Immature natural killer cell (primary cell): ENCODE results near the gene BACE1. TPM values are rescaled to one million over a fixed set of nuclear protein-coding genes. Genes with fewer than 3 reads are reported as not detected.

ENCODE experiments used
- DNase-seq, 3 donors: peaks; one replicate each; pipeline ENCODE4 v3.0.0; 2022; ENCODE audit warnings: mixed read lengths in 1 of 3
- H3K27ac Mint-ChIP-seq, 6 donors: one replicate each; pipeline ENCODE4 v1.8.0; 2020; ENCODE audit warnings: mixed read lengths in 6 of 6, mild to moderate bottlenecking in 5 of 6, inconsistent platforms in 4 of 6, moderate library complexity in 3 of 6
- H3K27me3 Mint-ChIP-seq, 3 donors: one replicate each; pipeline ENCODE4 v1.8.0; 2020 to 2021; ENCODE audit warnings: low read depth in 3 of 3, mild to moderate bottlenecking in 3 of 3, mixed read lengths in 3 of 3, moderate library complexity in 3 of 3, inconsistent platforms in 1 of 3
- H3K36me3 Mint-ChIP-seq, 3 donors: one replicate each; pipeline ENCODE4 v1.8.0; 2020; ENCODE audit warnings: mixed read lengths in 3 of 3, inconsistent platforms in 2 of 3, mild to moderate bottlenecking in 2 of 3
- H3K4me1 Mint-ChIP-seq, 2 donors: one replicate each; pipeline ENCODE4 v1.8.0; 2020; ENCODE audit warnings: inconsistent platforms in 2 of 2, mild to moderate bottlenecking in 2 of 2, mixed read lengths in 2 of 2, moderate library complexity in 1 of 2
- H3K4me3 Mint-ChIP-seq, 5 donors: one replicate each; pipeline ENCODE4 v1.8.0; 2020; ENCODE audit warnings: mild to moderate bottlenecking in 5 of 5, mixed read lengths in 5 of 5, inconsistent platforms in 3 of 5, moderate library complexity in 3 of 5
- H3K9me3 Mint-ChIP-seq, 6 donors: one replicate each; pipeline ENCODE4 v1.8.0; 2020; ENCODE audit warnings: mild to moderate bottlenecking in 6 of 6, mixed read lengths in 6 of 6, inconsistent platforms in 4 of 6, moderate library complexity in 3 of 6
- polyA plus RNA-seq, 3 donors: library from polyadenylated mRNA; unstranded; fragments of 300-500 nt; fragmentation: Illumina TruSeq; gene quantifications; one replicate each; pipeline ENCODE4 v1.2.3, GENCODE V29; 2021

Gene BACE1
- polyA plus RNA-seq, 3 donors from 2014 or later, result 0.04 to 1.0 TPM; not detected in 1

DNA sequence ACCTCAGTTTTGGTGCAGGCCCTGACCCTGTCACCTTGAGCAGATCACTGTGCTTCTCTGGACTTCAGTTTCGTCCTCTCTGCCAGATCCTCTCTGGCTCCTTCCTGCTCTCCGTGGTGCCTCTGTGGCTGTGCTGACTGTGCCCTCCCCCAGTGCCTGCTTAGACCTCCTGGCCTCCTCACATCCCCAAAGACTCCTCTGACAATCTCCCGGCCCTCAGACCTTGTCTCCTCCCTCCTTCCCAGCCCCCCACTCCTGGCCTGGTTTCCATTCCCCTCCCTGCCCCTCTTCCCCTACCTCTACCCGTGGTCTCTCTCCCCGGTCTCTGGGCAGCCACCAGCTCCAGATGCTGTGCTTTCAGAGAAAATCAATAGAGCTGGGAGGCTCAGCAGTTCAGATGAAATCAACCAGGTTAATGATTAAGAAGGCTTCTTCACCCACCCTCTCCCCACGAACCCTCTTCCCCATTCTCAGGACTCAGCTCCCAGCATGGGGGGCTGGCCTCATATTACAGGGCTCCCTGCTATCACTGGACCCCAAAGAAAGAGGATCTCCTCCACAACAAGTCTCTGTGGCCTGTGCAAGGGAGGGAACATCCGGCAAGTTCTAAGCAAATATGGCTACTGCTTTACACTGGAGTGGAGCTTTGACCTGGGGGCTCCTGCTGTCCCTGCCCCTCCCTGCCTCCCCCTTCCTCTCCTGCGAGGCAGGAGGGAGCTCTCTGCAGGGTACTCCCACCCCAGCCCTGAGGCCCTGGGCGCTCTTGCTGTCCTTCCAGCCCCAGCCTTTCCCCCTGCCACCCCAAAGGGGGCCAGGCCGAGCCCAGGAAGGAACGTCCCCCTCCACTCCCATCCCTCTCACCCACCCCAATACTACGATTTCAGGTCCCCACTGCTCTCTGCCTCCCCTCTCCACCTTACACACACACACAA lies 16.4 kb downstream of the BACE1 start:
- Mint-ChIP-seq H3K9me3 (no peaks in the 10 kb centered on the region), H3K27me3 (peaks cover 0 to 12% (median 3%) of the 10 kb centered on the region in 3 donors), H3K36me3 (no peaks in the 10 kb centered on the region), H3K4me3 (no peak overlapping the region), H3K4me1 (no peaks in the 10 kb centered on the region), H3K27ac (no peak overlapping the region)
- DNase-seq, result no peak

DNA sequence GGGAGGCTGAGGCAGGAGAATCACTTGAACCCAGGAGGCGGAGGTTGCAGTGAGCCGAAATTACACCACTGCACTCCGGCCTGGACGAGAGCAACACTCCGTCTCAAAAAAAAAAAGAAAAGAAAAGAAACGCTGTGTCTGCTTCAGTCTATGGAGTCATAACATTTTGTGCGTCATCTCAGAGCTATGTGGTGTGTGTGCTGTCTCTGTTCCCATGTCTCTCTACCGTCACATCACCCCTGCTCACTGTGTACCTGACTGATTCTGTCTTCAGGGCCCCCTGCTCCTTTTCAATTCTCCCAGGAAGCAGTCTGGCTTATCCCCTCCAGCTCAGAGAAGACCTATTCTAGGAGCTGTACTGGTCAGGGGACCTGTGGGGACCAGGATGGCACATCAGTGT lies 17.9 kb downstream of the BACE1 start:
- no peaks in the 10 kb centered on the region for H3K9me3 Mint-ChIP-seq
- no peaks in the 10 kb centered on the region for H3K4me1 Mint-ChIP-seq
- no peaks in the 10 kb centered on the region for H3K36me3 Mint-ChIP-seq
- H3K27me3 Mint-ChIP-seq, result peaks cover 0 to 9% (median 3%) of the 10 kb centered on the region in 3 donors
- H3K4me3 Mint-ChIP-seq, result no peak overlapping the region
- DNase-seq, result no peak
- no peak overlapping the region for H3K27ac Mint-ChIP-seq

DNA sequence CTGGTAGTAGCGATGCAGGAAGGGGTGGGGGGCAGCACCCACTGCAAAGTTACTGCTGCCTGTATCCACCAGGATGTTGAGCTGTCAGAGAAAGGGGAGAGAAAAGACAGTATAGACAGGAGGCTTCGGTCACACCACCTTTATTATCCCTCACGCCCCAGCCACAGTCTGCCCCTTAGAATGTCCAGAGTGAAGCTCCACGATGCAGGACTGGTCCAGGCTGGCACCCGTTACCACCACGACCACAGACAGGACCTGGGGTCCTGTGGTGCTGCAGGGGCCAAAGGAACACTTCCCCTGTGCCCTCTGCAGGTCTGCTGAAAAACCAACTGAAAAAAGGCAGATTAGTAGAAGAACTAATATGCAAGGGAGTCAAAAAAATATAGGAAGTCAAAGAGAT lies 19.2 kb downstream of the BACE1 start:
- Mint-ChIP-seq H3K4me3 (no peak overlapping the region), H3K4me1 (no peaks in the 10 kb centered on the region), H3K27me3 (peaks cover 0 to 7% (median 3%) of the 10 kb centered on the region in 3 donors), H3K36me3 (peaks cover 0 to 4% (median 0%) of the 10 kb centered on the region in 3 donors), H3K27ac (peak overlapping the region in 1 of 6 donors; percentile 38), H3K9me3 (no peaks in the 10 kb centered on the region)
- no peak for DNase-seq

DNA sequence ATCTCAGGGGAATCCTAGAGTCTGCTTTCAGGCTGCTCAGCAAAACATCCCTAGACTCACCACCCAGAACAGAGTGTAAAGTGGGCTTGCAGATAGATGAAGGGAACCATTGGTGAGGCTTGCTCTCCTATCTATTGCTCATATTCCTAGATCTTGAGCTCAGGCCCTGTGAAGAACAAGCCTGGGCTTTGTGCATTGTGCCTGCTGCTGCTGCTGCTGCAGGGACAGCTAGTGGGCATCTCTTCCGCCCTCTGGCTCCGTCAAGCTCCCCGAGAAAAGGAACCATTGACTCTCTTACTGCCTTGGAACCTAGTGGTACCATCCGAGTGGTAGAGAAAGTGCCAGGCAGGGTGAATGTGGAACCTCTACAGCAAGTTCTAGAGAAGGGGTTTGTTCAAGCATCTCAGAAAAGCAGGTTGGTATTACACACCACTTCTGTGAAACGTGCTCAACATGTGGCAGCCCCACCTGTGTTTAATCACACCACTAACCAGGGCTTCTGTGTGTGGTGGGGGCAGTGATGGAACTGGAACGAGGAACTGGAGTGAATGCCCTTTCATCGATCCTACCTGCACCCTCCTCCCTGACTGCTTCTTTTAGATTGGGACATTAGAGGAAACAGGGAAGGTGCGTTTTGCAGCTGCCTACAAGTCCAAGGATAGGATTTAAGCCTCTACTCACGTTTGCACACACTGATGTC lies 20.5 kb downstream of the BACE1 start:
- no peak overlapping the region for H3K27ac Mint-ChIP-seq
- H3K27me3 Mint-ChIP-seq, result peaks cover 0 to 3% (median 2%) of the 10 kb centered on the region in 3 donors
- no peak for DNase-seq

DNA sequence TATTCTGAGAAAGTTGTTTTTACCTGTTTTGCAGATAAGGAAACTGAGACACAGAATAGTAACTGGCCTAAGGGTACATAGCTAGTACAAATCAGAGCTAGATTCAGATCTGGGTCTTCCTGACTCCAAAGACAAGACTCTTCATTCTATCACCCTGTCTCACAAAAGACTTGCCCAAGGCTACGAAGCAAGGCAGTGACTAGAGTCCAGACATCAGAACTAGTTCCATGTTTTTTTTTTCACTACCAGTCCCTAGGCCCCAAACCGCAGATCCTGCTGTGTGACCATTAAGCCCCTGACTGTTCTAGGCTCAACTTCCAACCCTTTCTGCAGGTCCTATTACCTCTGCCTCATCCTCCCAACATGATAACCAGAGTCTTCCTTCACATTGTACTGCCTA lies 23.4 kb downstream of the BACE1 start:
- H3K27me3 Mint-ChIP-seq, result no peaks in the 10 kb centered on the region
- DNase-seq, result no peak
- peak overlapping the region in 1 of 6 donors; percentile 47 for H3K27ac Mint-ChIP-seq
- H3K4me3 Mint-ChIP-seq, result no peak overlapping the region
- no peaks in the 10 kb centered on the region for H3K4me1 Mint-ChIP-seq
- peaks cover 0 to 4% (median 4%) of the 10 kb centered on the region in 3 donors for H3K36me3 Mint-ChIP-seq
- H3K9me3 Mint-ChIP-seq, result no peaks in the 10 kb centered on the region

More for the DNA sequence above, 20.5 kb downstream of the BACE1 start:
- Mint-ChIP-seq H3K4me3 (no peak overlapping the region), H3K9me3 (no peaks in the 10 kb centered on the region), H3K36me3 (peaks cover 0 to 4% (median 0%) of the 10 kb centered on the region in 3 donors), H3K4me1 (no peaks in the 10 kb centered on the region)

DNA sequence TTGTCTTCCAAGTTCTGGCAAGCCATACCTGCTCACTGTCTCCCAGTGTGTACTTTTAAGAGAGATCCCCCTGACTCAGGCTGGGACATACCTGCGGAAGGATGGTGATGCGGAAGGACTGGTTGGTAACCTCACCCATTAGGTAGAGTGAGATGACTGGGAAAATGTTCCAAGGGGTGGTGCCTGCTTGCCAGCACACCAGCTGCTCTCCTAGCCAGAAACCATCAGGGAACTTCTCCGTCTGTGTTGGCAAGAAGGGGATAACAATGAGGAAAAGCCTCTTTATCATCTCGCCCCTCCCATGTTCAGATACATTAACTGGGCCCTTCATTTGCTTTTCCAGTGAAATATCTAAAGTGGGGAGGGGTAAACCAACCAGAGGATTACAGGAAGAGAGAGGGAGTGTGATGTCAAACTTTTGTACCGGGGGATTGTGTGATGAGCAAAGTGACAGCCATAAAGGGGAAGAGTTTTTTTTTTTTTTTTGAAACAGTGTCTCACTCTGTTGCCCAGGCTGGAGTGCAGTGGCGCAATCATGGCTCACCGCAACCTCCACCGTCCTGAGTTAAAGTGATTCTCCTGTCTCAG lies 25.2 kb downstream of the BACE1 start, which contains the start of gene BACE1-AS:
TSS of gene BACE1-AS (plus strand) at position 538 of the 588 bp plus-strand sequence.
- Mint-ChIP-seq H3K36me3 (peaks cover 8 to 18% (median 12%) of the 10 kb centered on the region in 3 donors), H3K9me3 (no peaks in the 10 kb centered on the region)

DNA sequence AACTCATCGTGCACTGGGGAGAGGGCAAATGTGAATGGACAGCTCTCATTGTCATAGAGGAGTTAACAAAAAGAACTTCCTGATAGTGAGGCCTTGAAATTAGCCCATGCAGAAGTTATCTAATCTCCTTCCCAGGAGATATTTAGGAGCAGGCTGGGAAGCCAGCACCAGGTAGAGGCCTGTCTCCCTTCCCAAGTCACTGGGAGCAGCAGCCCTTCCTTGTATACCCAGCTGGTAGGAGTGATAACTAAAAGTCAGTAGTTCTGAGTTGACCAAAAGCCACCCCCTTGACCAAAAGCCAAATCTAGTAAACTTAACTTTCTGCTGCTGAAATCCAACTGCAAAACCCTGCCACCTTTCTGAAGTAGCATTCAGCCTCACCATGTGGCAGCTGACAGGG lies 26.3 kb downstream of the BACE1 start:
- Mint-ChIP-seq H3K4me3 (no peak overlapping the region), H3K27me3 (no peaks in the 10 kb centered on the region), H3K36me3 (peaks cover 17 to 29% (median 19%) of the 10 kb centered on the region in 3 donors), H3K27ac (no peak overlapping the region), H3K4me1 (no peaks in the 10 kb centered on the region), H3K9me3 (no peaks in the 10 kb centered on the region)
- DNase-seq, result no peak

More for the DNA sequence above, 25.2 kb downstream of the BACE1 start, which contains the start of gene BACE1-AS:
- no peaks in the 10 kb centered on the region for H3K4me1 Mint-ChIP-seq
- no peaks in the 10 kb centered on the region for H3K27me3 Mint-ChIP-seq
- no peak within 1 kb of the TSS for H3K27ac Mint-ChIP-seq
- DNase-seq, result no peak
- H3K4me3 Mint-ChIP-seq, result no peak within 1 kb of the TSS

DNA sequence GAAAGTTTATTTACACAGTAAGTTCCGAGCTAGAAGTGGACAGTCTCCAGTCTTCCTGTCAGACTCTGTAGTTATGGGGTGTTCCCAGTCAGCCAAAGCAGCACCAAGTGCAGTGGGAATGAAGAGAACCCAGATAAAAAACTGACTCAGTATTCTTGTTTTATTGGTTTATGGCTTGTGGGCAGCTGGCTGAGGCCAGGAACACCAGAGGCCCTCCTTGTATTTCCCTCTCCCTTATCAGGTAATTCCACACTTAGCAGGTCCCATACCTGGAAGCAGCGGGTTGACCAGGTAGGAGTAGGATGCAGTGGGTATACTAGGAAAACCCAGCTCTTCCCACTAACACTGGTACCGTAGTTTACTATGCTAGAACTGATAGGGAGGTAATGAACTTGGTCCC lies 28.4 kb downstream of the BACE1 start:
- H3K4me3 Mint-ChIP-seq, result no peak overlapping the region
- H3K36me3 Mint-ChIP-seq, result peaks cover 29 to 37% (median 30%) of the 10 kb centered on the region in 3 donors
- H3K27me3 Mint-ChIP-seq, result no peaks in the 10 kb centered on the region
- H3K27ac Mint-ChIP-seq, result no peak overlapping the region
- DNase-seq, result no peak
- no peaks in the 10 kb centered on the region for H3K4me1 Mint-ChIP-seq
- H3K9me3 Mint-ChIP-seq, result no peaks in the 10 kb centered on the region

DNA sequence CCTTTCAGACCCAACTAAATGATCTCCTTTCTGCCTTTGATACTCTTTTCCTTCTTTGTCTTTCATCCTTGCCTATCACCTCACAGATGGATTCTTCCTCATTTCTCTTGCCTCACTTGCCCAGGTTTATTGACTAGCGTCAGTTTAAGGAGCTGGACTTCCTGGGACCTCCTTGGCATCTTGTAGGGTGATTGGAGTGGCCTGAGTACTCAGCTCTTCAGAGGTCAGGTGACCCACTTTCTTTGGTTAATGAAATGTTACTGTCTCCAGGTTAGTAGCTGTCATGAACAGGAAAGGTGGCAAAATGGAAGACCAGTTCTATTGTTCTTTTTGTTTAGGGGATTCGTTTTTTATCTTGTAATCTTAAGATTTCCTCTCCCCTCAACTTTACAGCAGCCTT lies 29.5 kb downstream of the BACE1 start:
- Mint-ChIP-seq H3K4me3 (no peak overlapping the region), H3K36me3 (peaks cover 36 to 48% (median 38%) of the 10 kb centered on the region in 3 donors), H3K27me3 (no peaks in the 10 kb centered on the region), H3K27ac (no peak overlapping the region), H3K9me3 (no peaks in the 10 kb centered on the region), H3K4me1 (no peaks in the 10 kb centered on the region)
- no peak for DNase-seq

DNA sequence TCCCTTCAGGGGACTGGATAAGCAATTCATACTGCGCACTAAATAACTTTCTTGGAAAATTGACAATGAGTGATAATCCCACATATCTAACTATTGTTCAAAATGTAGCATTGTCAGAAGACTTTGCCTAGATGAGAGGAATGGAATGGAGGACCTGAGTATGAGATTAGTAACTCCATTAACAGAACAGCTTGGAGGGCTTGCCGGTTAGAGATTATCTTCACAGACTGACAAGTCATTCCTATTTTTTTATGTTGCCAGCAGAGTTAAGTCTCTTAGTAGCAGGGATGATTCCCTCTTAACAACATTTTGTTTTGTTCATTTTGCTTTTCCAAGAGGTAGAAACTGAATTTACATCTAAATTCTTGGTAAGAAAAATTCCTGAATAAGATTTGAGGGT lies 32.0 kb downstream of the BACE1 start:
- Mint-ChIP-seq H3K9me3 (no peaks in the 10 kb centered on the region), H3K4me1 (peaks cover 3 to 8% of the 10 kb centered on the region in 2 donors), H3K4me3 (no peak overlapping the region), H3K27ac (no peak overlapping the region), H3K27me3 (no peaks in the 10 kb centered on the region), H3K36me3 (peaks cover 33 to 63% (median 44%) of the 10 kb centered on the region in 3 donors)
- DNase-seq, result no peak

DNA sequence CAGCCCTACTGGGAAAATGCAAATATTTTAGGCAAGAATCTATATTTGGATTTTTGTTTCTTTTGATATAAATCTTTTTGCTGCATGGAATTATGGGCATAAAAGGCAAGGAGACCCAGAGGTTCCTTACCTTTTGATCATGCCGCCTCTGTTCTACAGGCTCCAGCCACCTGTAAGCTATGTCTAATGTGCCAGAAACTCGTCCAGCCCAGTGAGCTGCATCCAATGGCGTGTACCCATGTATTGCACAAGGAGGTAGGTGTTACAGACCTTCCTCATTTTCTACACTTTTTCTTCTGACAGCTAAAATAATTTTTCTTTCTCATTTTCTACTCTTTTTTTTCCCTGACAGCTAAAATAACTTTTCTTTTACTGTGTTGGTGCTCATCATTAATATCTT lies 33.1 kb downstream of the BACE1 start:
- no peak overlapping the region for H3K27ac Mint-ChIP-seq
- DNase-seq, result no peak
- H3K36me3 Mint-ChIP-seq, result peaks cover 33 to 63% (median 47%) of the 10 kb centered on the region in 3 donors
- H3K27me3 Mint-ChIP-seq, result no peaks in the 10 kb centered on the region
- no peak overlapping the region for H3K4me3 Mint-ChIP-seq
- peaks cover 3 to 8% of the 10 kb centered on the region in 2 donors for H3K4me1 Mint-ChIP-seq
- H3K9me3 Mint-ChIP-seq, result no peaks in the 10 kb centered on the region

DNA sequence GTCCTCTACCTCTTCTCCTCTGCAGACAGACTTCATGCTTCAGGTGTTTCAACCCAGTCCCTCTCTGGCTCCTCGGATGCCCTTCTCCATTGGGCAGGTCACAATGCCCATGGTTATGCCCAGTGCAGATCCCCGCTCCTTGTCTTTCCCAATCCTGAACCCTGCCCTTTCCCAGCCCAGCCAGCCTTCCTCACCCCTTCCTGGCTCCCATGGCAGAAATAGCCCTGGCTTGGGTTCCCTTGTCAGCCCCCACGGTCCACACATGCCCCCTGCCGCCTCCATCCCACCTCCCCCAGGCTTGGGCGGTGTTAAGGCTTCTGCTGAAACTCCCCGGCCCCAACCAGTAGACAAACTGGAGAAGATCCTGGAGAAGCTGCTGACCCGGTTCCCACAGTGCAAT lies 34.2 kb downstream of the BACE1 start:
- H3K9me3 Mint-ChIP-seq, result no peaks in the 10 kb centered on the region
- H3K27ac Mint-ChIP-seq, result no peak overlapping the region

DNA sequence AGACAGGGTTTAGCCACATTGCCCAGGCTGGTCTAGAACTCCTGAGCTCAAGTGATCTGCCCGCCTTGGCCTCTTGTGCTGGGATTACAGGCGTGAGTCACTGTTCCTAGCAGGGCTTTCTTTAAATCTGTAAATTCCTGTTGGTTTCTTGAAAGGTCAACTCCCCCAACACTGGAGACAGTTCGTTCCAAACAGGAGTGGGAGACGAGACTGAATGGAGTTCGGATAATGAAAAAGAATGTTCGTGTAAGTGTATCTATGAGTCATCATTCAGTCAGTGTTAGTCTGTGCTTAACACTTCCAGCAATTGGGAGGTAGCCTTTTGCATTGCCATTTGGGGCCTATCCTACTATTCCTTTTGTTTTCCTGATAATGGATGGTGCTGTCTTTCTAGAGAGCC lies 34.9 kb downstream of the BACE1 start:
- no peak overlapping the region for H3K27ac Mint-ChIP-seq
- no peaks in the 10 kb centered on the region for H3K27me3 Mint-ChIP-seq
- DNase-seq, result no peak
- H3K36me3 Mint-ChIP-seq, result peaks cover 28 to 51% (median 42%) of the 10 kb centered on the region in 3 donors
- no peaks in the 10 kb centered on the region for H3K9me3 Mint-ChIP-seq
- peaks cover 3 to 8% of the 10 kb centered on the region in 2 donors for H3K4me1 Mint-ChIP-seq
- H3K4me3 Mint-ChIP-seq, result no peak overlapping the region

More for the DNA sequence above, 34.2 kb downstream of the BACE1 start:
- Mint-ChIP-seq H3K27me3 (no peaks in the 10 kb centered on the region), H3K36me3 (peaks cover 33 to 58% (median 47%) of the 10 kb centered on the region in 3 donors), H3K4me3 (no peak overlapping the region), H3K4me1 (peaks cover 3 to 8% of the 10 kb centered on the region in 2 donors)
- DNase-seq, result no peak
